Measurements from ENCODE around the gene MCU.
"Not testable (repeated sequence)": the region's sequence is repeated elsewhere in the genome, so short reads cannot be mapped to it uniquely, and the experiment has no call there.

The MCU gene, protein sequence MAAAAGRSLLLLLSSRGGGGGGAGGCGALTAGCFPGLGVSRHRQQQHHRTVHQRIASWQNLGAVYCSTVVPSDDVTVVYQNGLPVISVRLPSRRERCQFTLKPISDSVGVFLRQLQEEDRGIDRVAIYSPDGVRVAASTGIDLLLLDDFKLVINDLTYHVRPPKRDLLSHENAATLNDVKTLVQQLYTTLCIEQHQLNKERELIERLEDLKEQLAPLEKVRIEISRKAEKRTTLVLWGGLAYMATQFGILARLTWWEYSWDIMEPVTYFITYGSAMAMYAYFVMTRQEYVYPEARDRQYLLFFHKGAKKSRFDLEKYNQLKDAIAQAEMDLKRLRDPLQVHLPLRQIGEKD

GRCh38 chr10:72691863-72692743, at the start of gene MCU:
MCU (plus strand) TSS chr10:72692143; CDS start chr10:72692152, 9 bp downstream.
- peak; percentile 93 to 94 for DNase-seq

GRCh38 chr10:72642318-72642717, 49.6 kb upstream of the MCU start:
- no peak for DNase-seq

GRCh38 chr10:72645263-72645858, 46.6 kb upstream of the MCU start:
- no peak for DNase-seq

GRCh38 chr10:72646971-72647370, 45.0 kb upstream of the MCU start:
- DNase-seq, result not testable (repeated sequence)

DNA sequence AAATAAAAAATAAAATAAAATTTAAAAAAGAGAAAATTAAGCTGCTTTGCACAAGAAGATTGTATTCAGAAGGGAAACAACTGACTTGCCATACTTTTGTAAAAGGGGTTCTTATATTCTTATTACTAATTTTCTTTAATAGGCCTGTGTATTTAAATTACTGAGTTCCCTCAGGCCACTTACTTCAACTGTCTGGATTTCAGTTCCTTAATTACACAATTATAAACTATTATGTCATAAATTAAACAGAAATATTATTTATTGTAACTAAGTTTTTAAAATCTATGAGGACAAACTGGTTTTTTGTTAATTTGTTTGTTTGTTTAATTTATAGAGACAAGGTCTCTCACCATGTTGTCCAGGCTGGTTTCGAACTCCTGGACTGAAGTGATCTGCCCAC, 43.6 kb upstream of the MCU start:
- no peak for DNase-seq

GRCh38 chr10:72649291-72649690, 42.7 kb upstream of the MCU start:
- no peak for DNase-seq

DNA sequence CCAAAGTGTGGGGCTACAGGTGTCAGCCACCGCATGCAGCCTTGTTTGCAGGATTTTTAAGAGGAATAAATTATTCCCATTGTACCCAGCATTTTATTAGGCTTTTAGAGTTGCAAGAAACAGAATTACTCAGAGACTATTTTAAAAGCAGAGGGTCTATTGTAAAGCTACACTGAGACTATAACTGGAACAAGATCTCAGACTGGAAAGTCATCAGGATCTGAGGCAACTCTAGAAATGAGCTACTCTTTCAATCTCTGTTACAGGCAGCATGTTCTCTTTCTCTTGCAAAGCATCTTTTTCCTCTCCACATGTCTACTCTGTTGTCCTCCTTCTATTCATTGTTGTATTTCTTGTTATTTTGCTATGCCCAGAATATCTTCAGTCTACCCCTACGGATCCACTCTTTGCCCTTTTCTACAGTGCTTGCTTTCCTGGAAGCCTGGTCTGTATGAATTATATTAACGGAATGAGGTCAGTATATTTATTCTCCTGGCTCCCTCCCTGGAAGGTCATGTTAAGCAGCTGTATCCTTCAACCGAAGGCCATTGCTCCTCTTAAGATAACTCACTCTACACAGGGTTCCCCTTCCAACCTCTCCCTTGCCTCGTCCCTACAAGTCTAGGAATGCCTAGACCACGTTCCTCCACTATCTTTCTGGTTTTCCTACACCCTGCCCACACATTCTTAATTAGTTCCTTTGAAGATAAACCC, 38.4 kb upstream of the MCU start:
- no peak for DNase-seq

DNA sequence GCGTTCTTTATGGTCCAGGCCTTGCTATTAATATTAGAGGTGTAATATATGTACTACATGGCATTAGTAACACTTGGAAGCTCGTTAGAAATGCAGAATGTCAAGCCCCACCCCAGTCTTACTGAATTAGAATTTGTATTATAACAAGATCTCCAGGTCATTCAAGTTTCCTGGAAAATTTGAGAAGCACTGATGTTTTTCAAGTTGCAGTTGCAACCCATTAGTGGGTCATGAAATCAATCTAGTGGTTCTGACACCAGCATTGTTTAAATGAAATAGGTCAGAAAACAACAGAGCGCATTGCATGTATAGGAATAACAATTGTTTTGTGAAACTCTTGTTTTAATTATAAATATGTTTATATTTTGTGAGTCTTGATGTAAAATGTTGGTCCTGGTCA, 37.2 kb upstream of the MCU start:
- DNase-seq, result no peak

DNA sequence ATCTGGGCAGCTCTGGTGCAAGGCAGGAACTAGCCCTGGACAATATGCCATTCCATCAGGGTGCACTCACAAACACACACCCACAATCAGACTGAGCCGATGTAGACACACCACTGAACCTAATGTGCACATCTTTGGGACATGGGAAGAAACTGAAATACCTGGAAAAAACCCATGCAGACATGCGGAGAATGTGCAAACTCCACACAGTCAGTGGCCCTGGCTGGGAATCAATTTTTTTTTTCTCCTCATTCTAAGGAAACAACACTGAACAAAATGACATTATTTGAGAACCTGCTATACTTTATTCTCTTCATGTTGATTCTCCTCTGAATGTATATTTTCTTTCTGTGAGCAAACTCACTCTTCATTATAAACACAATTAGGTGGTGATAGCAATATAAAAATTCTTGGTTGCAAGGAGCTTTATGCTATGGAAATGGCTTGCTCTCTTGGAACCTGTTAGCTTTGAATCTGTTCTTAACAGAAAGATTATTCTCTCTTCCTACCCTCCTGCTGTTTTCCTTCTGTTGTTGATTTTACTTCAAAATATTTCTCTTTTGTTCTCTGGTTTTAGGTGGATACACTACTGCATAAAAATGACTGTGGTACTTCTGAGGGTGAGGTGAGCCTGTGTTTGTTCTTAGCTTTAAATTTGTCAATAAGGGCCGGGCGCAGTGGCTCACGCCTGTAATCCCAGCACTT, 33.1 kb upstream of the MCU start:
- DNase-seq, result no peak

DNA sequence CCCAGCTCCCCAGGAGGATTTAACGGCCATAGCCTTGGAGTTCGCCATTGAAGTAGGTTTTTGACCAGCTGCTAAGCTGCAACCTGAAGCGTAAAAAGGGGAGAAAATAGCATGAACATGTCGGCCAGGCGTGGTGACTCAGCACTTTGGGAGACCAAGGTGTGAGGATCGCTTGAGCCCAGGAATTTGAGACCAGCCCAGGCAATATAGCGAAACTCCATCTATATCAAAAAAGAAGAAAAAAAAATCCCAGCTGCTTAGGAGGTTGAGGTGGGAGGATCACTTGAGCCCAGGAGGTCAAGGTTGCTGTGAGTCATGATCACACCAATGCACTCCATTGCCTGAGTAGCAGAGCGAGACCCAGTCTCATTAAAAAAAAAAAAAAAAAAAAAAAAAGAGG, 32.2 kb upstream of the MCU start:
- DNase-seq, result no peak

GRCh38 chr10:72660220-72660619, 31.7 kb upstream of the MCU start:
- DNase-seq, result no peak

DNA sequence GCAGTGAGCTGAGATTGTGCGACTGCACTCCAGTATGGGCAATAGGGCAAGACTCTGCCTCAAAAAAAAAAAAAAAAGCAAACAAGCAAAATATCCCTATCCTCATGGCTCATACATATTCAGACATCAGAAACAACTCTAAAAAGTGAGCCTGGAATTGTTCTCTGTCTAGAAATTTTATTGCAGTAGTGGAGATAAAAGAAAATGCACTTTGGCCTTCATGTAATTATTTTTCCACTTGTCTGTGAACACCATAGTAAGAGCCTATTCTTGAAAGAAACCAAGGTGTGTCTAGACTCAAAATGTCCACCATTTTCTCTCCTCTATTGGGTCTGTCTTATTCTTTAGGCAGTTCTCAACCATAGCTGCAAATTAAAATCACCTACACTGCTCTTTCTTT, 30.5 kb upstream of the MCU start:
- DNase-seq, result no peak

DNA sequence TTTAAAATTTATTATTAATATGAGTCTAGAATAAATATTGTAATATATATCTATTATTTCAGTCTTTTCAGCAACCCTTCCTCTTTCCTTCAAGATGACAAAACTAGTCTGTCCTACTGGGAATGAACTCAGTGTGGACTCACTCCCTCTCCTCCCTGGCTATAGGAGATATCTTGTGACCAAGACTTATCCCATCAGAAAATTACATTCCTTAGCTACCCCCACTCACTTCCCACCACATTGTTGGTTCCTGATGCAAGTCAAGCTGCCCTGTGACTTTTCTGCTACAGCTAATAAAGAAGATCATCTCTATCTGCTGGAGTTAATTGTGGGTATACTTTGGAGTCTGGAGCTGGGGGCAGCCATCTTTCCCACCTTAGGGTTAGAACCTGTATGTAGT, 28.0 kb upstream of the MCU start:
- DNase-seq, result no peak

- DNase-seq, result no peak
Observed at GRCh38 chr10:72665925-72666324, 26.0 kb upstream of the MCU start.

GRCh38 chr10:72667207-72667864, 24.6 kb upstream of the MCU start:
- DNase-seq, result no peak

GRCh38 chr10:72673280-72673679, 18.7 kb upstream of the MCU start:
- DNase-seq, result no peak

DNA sequence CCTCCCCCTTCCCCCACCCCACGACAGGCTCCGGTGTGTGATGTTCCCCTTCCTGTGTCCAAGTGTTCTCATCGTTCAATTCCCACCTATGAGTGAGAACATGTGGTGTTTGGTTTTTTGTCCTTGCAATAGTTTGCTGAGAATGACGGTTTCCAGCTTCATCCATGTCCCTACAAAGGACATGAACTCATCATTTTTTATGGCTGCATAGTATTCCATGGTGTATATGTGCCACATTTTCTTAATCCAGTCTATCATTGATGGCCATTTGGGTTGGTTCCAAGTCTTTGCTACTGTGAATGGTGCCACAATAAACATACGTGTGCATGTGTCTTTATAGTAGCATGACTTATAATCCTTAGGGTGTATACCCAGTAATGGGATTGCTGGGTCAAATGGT, 17.8 kb upstream of the MCU start:
- DNase-seq, result not testable (repeated sequence)

GRCh38 chr10:72679838-72680241, 12.1 kb upstream of the MCU start:
- DNase-seq, result no peak

- no peak for DNase-seq
Observed at GRCh38 chr10:72682638-72683037, 9.3 kb upstream of the MCU start.

- DNase-seq, result no peak
Observed at GRCh38 chr10:72685264-72685921, 6.5 kb upstream of the MCU start.

- not testable (repeated sequence) for DNase-seq
Observed at GRCh38 chr10:72686430-72686829, 5.5 kb upstream of the MCU start.
